GM23338 (cell line): ENCODE data around the gene GRIK4. TPM values are rescaled to one million over a fixed set of nuclear protein-coding genes. Genes with fewer than 3 reads are reported as not detected.

Experiments
- ATAC-seq: fragments of 200-7000 bp; cut with Tn5 transposase; 3 replicates; pipeline ENCODE4 v1.9.1; 2020
- DNase-seq: peaks from one replicate; pipeline ENCODE4 v3.0.0-alpha.2; 2015; ENCODE audit warnings: low spot score
- H2AFZ ChIP-seq: fragments of 200-600 bp; sonication (generic); 2 replicates; pipeline ENCODE4 v1.8.0; 2016; ENCODE audit warnings: antibody characterized with exemption, mild to moderate bottlenecking, moderate library complexity
- H3F3A ChIP-seq: fragments of 200-600 bp; sonication (generic); replicated peaks from 2 replicates; pipeline ENCODE4 v1.8.0; 2017; ENCODE audit warnings: antibody characterized with exemption, mixed run types, low read depth
- H3K27ac ChIP-seq: fragments of 200-600 bp; sonication (generic); 2 replicates; pipeline ENCODE4 v1.6.1; 2016; ENCODE audit warnings: low read depth
- H3K27me3 ChIP-seq: fragments of 200-600 bp; sonication (generic); 2 replicates; pipeline ENCODE4 v1.8.0; 2016; ENCODE audit warnings: mild to moderate bottlenecking, mixed run types, moderate library complexity; ENCODE audit not compliant: insufficient read depth
- H3K36me3 ChIP-seq: fragments of 200-600 bp; sonication (generic); 2 replicates; pipeline ENCODE4 v1.8.0; 2016; ENCODE audit warnings: mild to moderate bottlenecking; ENCODE audit not compliant: insufficient read depth
- H3K4me1 ChIP-seq: fragments of 200-600 bp; sonication (generic); 2 replicates; pipeline ENCODE4 v1.8.0; 2016; ENCODE audit warnings: mild to moderate bottlenecking, moderate library complexity; ENCODE audit not compliant: insufficient read depth
- H3K4me2 ChIP-seq: fragments of 200-600 bp; sonication (generic); 2 replicates; pipeline ENCODE4 v1.7.1; 2017; ENCODE audit warnings: mixed run types
- H3K4me3 ChIP-seq: fragments of 200-600 bp; sonication (generic); 2 replicates; pipeline ENCODE4 v1.6.1; 2016; ENCODE audit warnings: mixed run types
- H3K79me2 ChIP-seq: fragments of 200-600 bp; sonication (generic); replicated peaks from 2 replicates; pipeline ENCODE4 v1.8.0; 2017; ENCODE audit warnings: mild to moderate bottlenecking; ENCODE audit not compliant: insufficient read depth
- H3K9me2 ChIP-seq: fragments of 200-600 bp; sonication (generic); 2 replicates; pipeline ENCODE4 v1.8.0; 2017; ENCODE audit not compliant: insufficient read depth
- H4K20me1 ChIP-seq: fragments of 200-600 bp; sonication (generic); replicated peaks from 2 replicates; pipeline ENCODE4 v1.8.0; 2017; ENCODE audit warnings: mild to moderate bottlenecking; ENCODE audit not compliant: insufficient read depth
- H3K27ac Mint-ChIP-seq: 2 replicates; pipeline ENCODE4 v1.8.0; 2020; ENCODE audit warnings: inconsistent platforms, mild to moderate bottlenecking, moderate library complexity, mixed read lengths
- H3K27me3 Mint-ChIP-seq: 3 replicates; pipeline ENCODE4 v1.8.0; 2022; ENCODE audit warnings: low read depth, mild to moderate bottlenecking, moderate library complexity, mixed read lengths, inconsistent platforms; ENCODE audit not compliant: insufficient read depth, poor library complexity
- H3K36me3 Mint-ChIP-seq: 3 replicates; pipeline ENCODE4 v1.8.0; 2021; ENCODE audit warnings: low read depth, mild to moderate bottlenecking, inconsistent platforms, moderate library complexity, mixed read lengths
- H3K4me1 Mint-ChIP-seq: 3 replicates; pipeline ENCODE4 v1.8.0; 2020; ENCODE audit warnings: mild to moderate bottlenecking, inconsistent platforms, mixed read lengths
- H3K4me3 Mint-ChIP-seq: 3 replicates; pipeline ENCODE4 v1.8.0; 2021; ENCODE audit warnings: moderate library complexity, mild to moderate bottlenecking, inconsistent platforms, mixed read lengths
- H3K9me3 Mint-ChIP-seq: 3 replicates; pipeline ENCODE4 v1.8.0; 2020; ENCODE audit warnings: moderate library complexity, mild to moderate bottlenecking, inconsistent platforms, mixed read lengths
- CREB1 ChIP-seq: fragments of 250-450 bp; sonication (Bioruptor Pico); IDR thresholded peaks from 2 replicates; pipeline ENCODE4 v1.5.0; 2020; ENCODE audit warnings: low read depth, mild to moderate bottlenecking, moderate library complexity
- CTCF ChIP-seq, 2 experiments: fragments of 200-600 bp in 1 of 2; sonication (generic) in 1 of 2; conservative IDR thresholded peaks; 2 replicates each; pipeline versions ENCODE4 v1.5.1 to v1.6.1; 2016 to 2017; ENCODE audit warnings: antibody characterized with exemption in 2 of 2, low read depth in 2 of 2, mild to moderate bottlenecking in 2 of 2, moderate library complexity in 1 of 2
- EZH2phosphoT487 ChIP-seq: fragments of 200-600 bp; sonication (generic); IDR thresholded peaks from one replicate; pipeline ENCODE4 v1.8.1; 2018; ENCODE audit warnings: antibody characterized with exemption; ENCODE audit not compliant: unreplicated experiment
- REST ChIP-seq: IDR thresholded peaks from one replicate; pipeline ENCODE4 v1.6.1; 2018; ENCODE audit warnings: antibody characterized with exemption; ENCODE audit not compliant: unreplicated experiment
- ZNF462 ChIP-seq: fragments of 250-450 bp; sonication (Bioruptor Pico); IDR thresholded peaks from 2 replicates; pipeline ENCODE4 v1.5.0; 2020; ENCODE audit warnings: mild to moderate bottlenecking, moderate library complexity
- polyA plus RNA-seq: library from polyadenylated mRNA; unstranded; fragments of >200 nt; fragmentation: Nextera tagmentation; extraction: Ambion mirVana; gene quantifications from 2 replicates; pipeline ENCODE4 v1.2.1, GENCODE V29; 2016
- total RNA-seq: library from RNA; depleted of rRNA; stranded (reverse); fragments of >200 nt; shearing (Covaris generic); gene quantifications from 2 replicates; pipeline ENCODE4 v1.2.3, GENCODE V29; 2014

The GRIK4 gene
- total and polyA plus RNA-seq, 2 experiments from 2014 or later = 0.63 to 2.2 TPM

GRCh38 chr11:120966840-120967239, 455.3 kb downstream of the GRIK4 start (continued):
- TF ChIP-seq CTCF (conservative IDR thresholded peaks at IDR 0.05; ENCODE audit: low read depth in 2 of 2) = no peak
- TF ChIP-seq EZH2phosphoT487 = no peak
- no peak for TF ChIP-seq CREB1 (CRISPR knock-in tag)

DNA sequence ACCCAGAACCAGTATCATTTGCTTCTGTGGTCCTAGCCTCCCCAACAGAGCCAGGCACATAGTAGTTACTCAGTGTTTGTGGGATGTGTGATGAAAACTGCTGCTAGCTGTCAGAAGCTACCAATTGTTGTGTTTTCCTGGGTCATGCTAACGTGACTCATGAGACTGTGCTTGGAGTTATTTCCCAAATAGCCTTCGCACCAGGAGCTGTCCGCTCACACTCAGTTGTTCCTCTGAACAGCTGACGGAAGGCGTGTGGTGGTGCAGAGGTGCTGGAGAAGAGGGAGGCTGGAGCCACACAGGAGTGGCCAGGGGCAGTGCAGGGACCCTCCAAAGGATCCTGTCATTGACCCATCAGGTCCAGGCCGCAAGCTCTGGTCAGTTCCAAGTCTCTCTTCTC, 458.4 kb downstream of the GRIK4 start:
- Histone ChIP-seq H4K20me1 (no peaks in the 10 kb centered on the region), H3K79me2 (no peaks in the 10 kb centered on the region), H2AFZ (no peak overlapping the region), H3K27me3 (no peaks in the 10 kb centered on the region), H3K27ac (no peak overlapping the region), H3K4me1 (no peaks in the 10 kb centered on the region), H3K36me3 (no peaks in the 10 kb centered on the region), H3K4me3 (no peak overlapping the region), H3F3A (no peaks in the 10 kb centered on the region), H3K4me2 (no peak overlapping the region), H3K9me2 (0 out of 2 replicates have a peak, but pooled peaks cover 4% of the 10 kb centered on the region)
- Mint-ChIP-seq H3K4me1 (no peaks in the 10 kb centered on the region), H3K27ac (no peak overlapping the region), H3K9me3 (no peaks in the 10 kb centered on the region), H3K27me3 (peaks cover 4% of the 10 kb centered on the region), H3K36me3 (no peaks in the 10 kb centered on the region; the same call in 2 of the 3 replicates), H3K4me3 (no peak overlapping the region)
- DNase-seq = no peak
- ATAC-seq = no peak
- TF ChIP-seq EZH2phosphoT487 (no peak), ZNF462 (no peak), REST (no peak)
